ENCODE data around the gene ALDH16A1. TPM values are rescaled to one million over a fixed set of nuclear protein-coding genes. Genes with fewer than 3 reads are reported as not detected.
"Not testable (repeated sequence)": the region's sequence is repeated elsewhere in the genome, so short reads cannot be mapped to it uniquely, and the experiment has no call there.

ALDH16A1 gene
- total RNA-seq, 2 donors from 2014 or later, result 24.9 to 31.5 TPM

- ATAC-seq (peak; percentile 77), DNase-seq (peak; percentile 98)
- intact Hi-C loops (cut with DNase I, micrococcal nuclease), result no loop called here
Observed at GRCh38 chr19:49451430-49452181, 1.4 kb upstream of the ALDH16A1 start, which contains the start of gene PIH1D1. TSS of gene PIH1D1 (minus strand) at chr19:49451814. CDS start at chr19:49451574, 240 bp downstream.

- intact Hi-C loops (cut with DNase I, micrococcal nuclease), result no loop called here
Observed at GRCh38 chr19:49453757-49454240, 774 bp downstream of the ALDH16A1 start.

GRCh38 chr19:49455773-49456172 lies 2.7 kb downstream of the ALDH16A1 start:
- DNase-seq (no peak), ATAC-seq (no peak)
- intact Hi-C loops (cut with DNase I, micrococcal nuclease), result no loop called here

More at GRCh38 chr19:49453757-49454240, 774 bp downstream of the ALDH16A1 start:
- DNase-seq (no peak), ATAC-seq (no peak)

- ATAC-seq (no peak), DNase-seq (no peak)
- intact Hi-C loops (cut with DNase I, micrococcal nuclease), result no loop called here
Observed at GRCh38 chr19:49456326-49456725, 3.3 kb downstream of the ALDH16A1 start.

GRCh38 chr19:49458567-49458903 lies 5.5 kb downstream of the ALDH16A1 start:
- ATAC-seq (no peak), DNase-seq (no peak)
- intact Hi-C loops (cut with DNase I, micrococcal nuclease), result no loop called here

GRCh38 chr19:49459388-49459787 lies 6.4 kb downstream of the ALDH16A1 start:
- intact Hi-C loops (cut with DNase I, micrococcal nuclease), result no loop called here
- DNase-seq (no peak), ATAC-seq (no peak)

GRCh38 chr19:49461130-49461529 lies 8.1 kb downstream of the ALDH16A1 start:
- ATAC-seq; DNase-seq; intact Hi-C loops (cut with DNase I, micrococcal nuclease): not testable (repeated sequence)

GRCh38 chr19:49461656-49462055 lies 8.6 kb downstream of the ALDH16A1 start:
- no peak for DNase-seq
- no peak for ATAC-seq
- intact Hi-C loops (cut with DNase I, micrococcal nuclease), result no loop called here

GRCh38 chr19:49462492-49462891 lies 9.5 kb downstream of the ALDH16A1 start:
- DNase-seq, result no peak
- no peak for ATAC-seq
- intact Hi-C loops (cut with DNase I, micrococcal nuclease), result no loop called here

- ATAC-seq (no peak), DNase-seq (no peak)
- intact Hi-C loops (cut with DNase I, micrococcal nuclease), result no loop called here
Observed at GRCh38 chr19:49463960-49464740, 11.1 kb downstream of the ALDH16A1 start.

- ATAC-seq, result no peak
- intact Hi-C loops (cut with DNase I, micrococcal nuclease), result no loop called here
- DNase-seq, result no peak
Observed at GRCh38 chr19:49465371-49465770, 12.3 kb downstream of the ALDH16A1 start.

- intact Hi-C loops (cut with DNase I, micrococcal nuclease), result no loop called here
- DNase-seq (no peak), ATAC-seq (no peak)
Observed at GRCh38 chr19:49468199-49468598, 15.2 kb downstream of the ALDH16A1 start.

- intact Hi-C loops (cut with DNase I, micrococcal nuclease), result no loop called here
- DNase-seq (peak; percentile 63 to 76), ATAC-seq (peak; percentile 49)
Observed at GRCh38 chr19:49468746-49469447, 15.9 kb downstream of the ALDH16A1 start.

GRCh38 chr19:49469828-49470614 lies 17.0 kb downstream of the ALDH16A1 start:
- intact Hi-C loops (cut with DNase I, micrococcal nuclease), result no loop called here
- peak; percentile 16 for ATAC-seq
- no peak for DNase-seq

GRCh38 chr19:49470615-49470978 lies 17.6 kb downstream of the ALDH16A1 start:
- no peak for DNase-seq
- intact Hi-C loops (cut with DNase I, micrococcal nuclease), result no loop called here
- ATAC-seq, result no peak

- DNase-seq (no peak), ATAC-seq (no peak)
- intact Hi-C loops (cut with DNase I, micrococcal nuclease), result no loop called here
Observed at GRCh38 chr19:49472936-49473335, 19.9 kb downstream of the ALDH16A1 start.

- intact Hi-C loops (cut with DNase I, micrococcal nuclease); ATAC-seq; DNase-seq: not testable (repeated sequence)
Observed at GRCh38 chr19:49473501-49473867, 20.5 kb downstream of the ALDH16A1 start.

- peak; percentile 66 for ATAC-seq
- intact Hi-C loops (cut with DNase I, micrococcal nuclease), result no loop called here
- peak; percentile 81 to 82 for DNase-seq
Observed at GRCh38 chr19:49473868-49474541, 21.0 kb downstream of the ALDH16A1 start, which contains the start of gene FLT3LG. TSS of gene FLT3LG (plus strand) at chr19:49474215. CDS start at chr19:49474640, 425 bp downstream.

Data from left colon (tissue), 2 donors.